ENCODE measurements around the gene ST3GAL3. TPM values are rescaled to one million over a fixed set of nuclear protein-coding genes. Genes with fewer than 3 reads are reported as not detected.
A peak's percentile ranks its signal among the peaks of the same experiment; 100 is the strongest.

Gene ST3GAL3
- total RNA-seq, 1 donor from 2014 or later = 15.2 TPM

DNA sequence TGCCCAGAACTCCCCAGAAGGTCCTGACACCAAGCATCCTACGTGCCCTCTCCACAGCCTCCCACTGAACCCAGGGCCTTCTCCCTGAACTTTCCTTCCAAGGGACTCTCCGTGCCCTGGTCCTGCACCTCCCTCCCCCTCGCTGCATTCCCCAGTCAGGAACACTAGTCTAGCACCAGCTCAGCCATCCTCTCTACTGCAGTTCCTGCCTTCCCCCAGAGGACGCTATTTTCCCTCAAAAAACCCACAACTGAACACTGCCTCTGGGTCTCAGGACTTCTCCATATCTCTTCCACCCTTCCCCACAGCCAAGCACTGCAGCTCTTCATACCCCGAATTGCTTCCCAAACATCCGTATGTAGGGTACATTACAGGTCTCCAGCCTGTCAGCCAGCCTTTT lies 213.7 kb downstream of the ST3GAL3 start:
- Mint-ChIP-seq H3K36me3 (ENCODE audit: low read depth) (peaks cover 20% of the 10 kb centered on the region), H3K4me3 (ENCODE audit: unreplicated experiment) (no peak overlapping the region), H3K27ac (ENCODE audit: unreplicated experiment) (no peak overlapping the region), H3K9me3 (ENCODE audit: low read depth) (no peaks in the 10 kb centered on the region), H3K4me1 (ENCODE audit: low read depth) (peaks cover 4% of the 10 kb centered on the region), H3K27me3 (ENCODE audit: low read depth) (no peaks in the 10 kb centered on the region)
- DNase-seq (ENCODE audit: low spot score) = no peak
- no peak for TF ChIP-seq CTCF (IDR thresholded peaks at IDR 0.05)

- Mint-ChIP-seq H3K9me3 (ENCODE audit: low read depth) (peaks cover 1% of the 10 kb centered on the region), H3K27ac (ENCODE audit: unreplicated experiment) (no peak overlapping the region), H3K36me3 (ENCODE audit: low read depth) (peaks cover 17% of the 10 kb centered on the region), H3K4me3 (ENCODE audit: unreplicated experiment) (no peak overlapping the region), H3K4me1 (ENCODE audit: low read depth) (peaks cover 6% of the 10 kb centered on the region), H3K27me3 (ENCODE audit: low read depth) (no peaks in the 10 kb centered on the region)
- no peak for DNase-seq (ENCODE audit: low spot score)
- TF ChIP-seq CTCF (IDR thresholded peaks at IDR 0.05) = no peak
Measured at GRCh38 chr1:43924516-43924915, 217.2 kb downstream of the ST3GAL3 start.

DNA sequence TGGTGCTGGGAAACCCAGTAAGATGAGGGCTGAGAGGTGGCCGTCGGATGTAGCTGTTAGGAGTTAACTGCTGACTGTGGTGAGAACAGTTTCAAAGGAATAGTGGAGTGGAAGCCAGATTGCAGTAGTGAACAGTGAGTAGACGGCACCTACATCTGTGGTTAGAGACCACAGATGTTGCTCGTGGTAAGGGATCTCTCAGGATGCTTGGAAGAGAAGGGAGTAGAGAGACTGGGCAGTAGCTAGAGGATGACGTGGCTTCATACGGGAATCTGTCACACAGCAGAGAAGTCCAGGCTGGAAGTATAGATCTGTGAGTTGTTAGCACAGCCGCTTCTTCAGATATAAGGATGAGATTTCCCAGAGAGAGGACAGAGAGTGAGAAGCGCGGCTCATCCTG lies 218.5 kb downstream of the ST3GAL3 start:
- TF ChIP-seq CTCF (IDR thresholded peaks at IDR 0.05) = no peak
- no peak overlapping the region for H3K27ac Mint-ChIP-seq (ENCODE audit: unreplicated experiment)
- no peaks in the 10 kb centered on the region for H3K27me3 Mint-ChIP-seq (ENCODE audit: low read depth)

DNA sequence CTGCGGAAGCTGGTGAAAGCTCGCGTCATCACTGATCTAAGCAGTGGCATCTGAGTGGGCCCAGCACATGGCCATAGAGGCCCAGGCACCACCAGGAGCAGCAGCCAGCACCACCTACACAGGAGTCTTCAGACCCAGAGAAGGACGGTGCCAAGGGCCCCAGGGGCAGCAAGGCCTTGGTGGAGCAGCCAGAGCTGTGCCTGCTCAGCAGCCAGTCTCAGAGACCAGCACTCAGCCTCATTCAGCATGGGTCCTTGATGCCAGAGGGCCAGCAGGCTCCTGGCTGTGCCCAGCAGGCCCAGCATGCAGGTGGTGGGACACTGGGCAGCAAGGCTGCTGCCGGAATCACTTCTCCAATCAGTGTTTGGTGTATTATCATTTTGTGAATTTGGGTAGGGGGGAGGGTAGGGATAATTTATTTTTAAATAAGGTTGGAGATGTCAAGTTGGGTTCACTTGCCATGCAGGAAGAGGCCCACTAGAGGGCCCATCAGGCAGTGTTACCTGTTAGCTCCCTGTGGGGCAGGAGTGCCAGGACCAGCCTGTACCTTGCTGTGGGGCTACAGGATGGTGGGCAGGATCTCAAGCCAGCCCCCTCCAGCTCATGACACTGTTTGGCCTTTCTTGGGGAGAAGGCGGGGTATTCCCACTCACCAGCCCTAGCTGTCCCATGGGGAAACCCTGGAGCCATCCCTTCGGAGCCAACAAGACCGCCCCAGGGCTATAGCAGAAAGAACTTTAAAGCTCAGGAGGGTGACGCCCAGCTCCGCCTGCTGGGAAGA lies 223.0 kb downstream of the ST3GAL3 start:
- Mint-ChIP-seq H3K36me3 (ENCODE audit: low read depth) (peaks cover 11% of the 10 kb centered on the region), H3K4me3 (ENCODE audit: unreplicated experiment) (no peak overlapping the region), H3K4me1 (ENCODE audit: low read depth) (peaks cover 18% of the 10 kb centered on the region), H3K27me3 (ENCODE audit: low read depth) (no peaks in the 10 kb centered on the region), H3K9me3 (ENCODE audit: low read depth) (peaks cover 3% of the 10 kb centered on the region), H3K27ac (ENCODE audit: unreplicated experiment) (no peak overlapping the region)
- TF ChIP-seq CTCF (IDR thresholded peaks at IDR 0.05) = peak; percentile 65
- DNase-seq (ENCODE audit: low spot score) = no peak

More for the DNA sequence above, 218.5 kb downstream of the ST3GAL3 start:
- Mint-ChIP-seq H3K4me1 (ENCODE audit: low read depth) (peaks cover 9% of the 10 kb centered on the region), H3K4me3 (ENCODE audit: unreplicated experiment) (no peak overlapping the region), H3K36me3 (ENCODE audit: low read depth) (peaks cover 20% of the 10 kb centered on the region), H3K9me3 (ENCODE audit: low read depth) (peaks cover 3% of the 10 kb centered on the region)
- peak; percentile 19 for DNase-seq (ENCODE audit: low spot score)

GRCh38 chr1:43930949-43931275 lies 223.6 kb downstream of the ST3GAL3 start:
- Mint-ChIP-seq H3K27me3 (ENCODE audit: low read depth) (no peaks in the 10 kb centered on the region), H3K4me3 (ENCODE audit: unreplicated experiment) (no peak overlapping the region), H3K36me3 (ENCODE audit: low read depth) (peaks cover 6% of the 10 kb centered on the region), H3K4me1 (ENCODE audit: low read depth) (peaks cover 18% of the 10 kb centered on the region), H3K27ac (ENCODE audit: unreplicated experiment) (no peak overlapping the region), H3K9me3 (ENCODE audit: low read depth) (peaks cover 3% of the 10 kb centered on the region)
- TF ChIP-seq CTCF (IDR thresholded peaks at IDR 0.05) = no peak
- DNase-seq (ENCODE audit: low spot score) = no peak
